ENCODE results near the gene AGAP9.
"Not testable (repeated sequence)": the region's sequence is repeated elsewhere in the genome, so short reads cannot be mapped to it uniquely, and the experiment has no call there.

- TF ChIP-seq CTCF, POLR2A (IDR thresholded peaks at IDR 0.05): not testable (repeated sequence)
Observed at GRCh38 chr10:47564953-47565352, 41.5 kb upstream of the AGAP9 start.

Measured in heart left ventricle (tissue), 13 donors.